Measurements from ENCODE around the gene SLX4IP.

Gene SLX4IP

GRCh38 chr20:10411673-10412072 lies 23.4 kb upstream of the SLX4IP start:
- ChIA-PET POLR2A (no interaction called here), CTCF (interaction anchor here (0.6 to 1.3 kb wide), 5 partner anchors 10 to 259 kb away, joined by 3 to 5 read pairs (median 3); no protein-coding TSS in a partner anchor)

DNA sequence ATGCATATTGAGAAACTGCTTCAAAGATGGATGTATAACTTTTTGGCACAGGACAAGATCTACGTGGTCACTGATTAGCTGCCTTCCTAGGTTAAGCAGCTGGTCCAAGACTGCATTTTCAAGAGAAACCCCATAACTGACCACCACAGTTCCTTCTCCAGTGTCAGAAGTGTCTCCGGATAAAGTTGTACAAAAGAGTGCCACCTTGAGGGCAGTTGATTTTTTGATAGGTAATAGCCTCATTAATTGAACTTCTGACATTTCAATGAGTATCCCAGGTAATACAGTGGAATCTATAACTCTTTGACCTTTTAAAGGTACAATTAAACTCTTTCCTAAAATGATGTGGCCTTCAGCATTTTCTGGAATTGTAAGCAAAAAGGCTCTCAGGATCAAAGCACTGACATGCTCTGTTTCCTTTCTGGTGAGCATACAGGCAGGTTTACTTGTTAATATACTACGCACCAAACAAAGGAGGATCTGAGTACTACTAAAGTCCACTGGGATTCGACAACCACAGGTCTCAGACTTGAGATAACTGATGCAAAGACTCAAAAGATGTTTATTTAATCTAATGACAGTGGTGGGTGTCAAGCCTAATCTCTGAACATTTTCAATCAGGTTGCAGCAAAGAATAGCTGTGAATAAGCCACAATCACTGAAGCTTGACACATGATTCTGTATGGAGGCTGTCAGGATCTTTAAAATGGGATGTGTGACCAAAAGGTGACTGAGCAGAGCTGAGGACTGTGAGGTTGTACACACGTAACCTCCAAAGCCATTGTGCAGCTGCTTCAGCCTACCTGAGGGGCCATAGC lies 22.3 kb upstream of the SLX4IP start:
- no peak for TF ChIP-seq ZEB2 (tag by site-specific recombination; IDR thresholded peaks at IDR 0.05)
- TF ChIP-seq ZNF560 (tag by site-specific recombination; IDR thresholded peaks at IDR 0.05; ENCODE audit: borderline replicate concordance) = no peak
- TF ChIP-seq ZNF658 (tag by site-specific recombination; IDR thresholded peaks at IDR 0.05) = no peak
- no peak for TF ChIP-seq ZBTB8A (tag by site-specific recombination; IDR thresholded peaks at IDR 0.05)
- no peak for TF ChIP-seq ZFP3 (tag by site-specific recombination; IDR thresholded peaks at IDR 0.05; ENCODE audit: low read depth)
- TF ChIP-seq ZNF214 (tag by site-specific recombination; IDR thresholded peaks at IDR 0.05; ENCODE audit: borderline replicate concordance) = no peak
- TF ChIP-seq ZNF266 (tag by site-specific recombination; IDR thresholded peaks at IDR 0.05; ENCODE audit: low read depth) = no peak
- TF ChIP-seq ZNF561 (tag by site-specific recombination; IDR thresholded peaks at IDR 0.05; ENCODE audit: borderline replicate concordance) = no peak
- no peak for TF ChIP-seq ZNF24 (tag by site-specific recombination; IDR thresholded peaks at IDR 0.05)
- no peak for TF ChIP-seq ZNF155 (tag by site-specific recombination; IDR thresholded peaks at IDR 0.05)
- no peak for TF ChIP-seq GLIS2 (tag by site-specific recombination; IDR thresholded peaks at IDR 0.05)
- no peak for TF ChIP-seq KLF7 (tag by site-specific recombination; IDR thresholded peaks at IDR 0.05; ENCODE audit: borderline replicate concordance)
- TF ChIP-seq KLF8 (tag by site-specific recombination; IDR thresholded peaks at IDR 0.05) = no peak
- POLR2A ChIA-PET = no interaction called here
- Histone ChIP-seq H3K27ac (ENCODE audit: extremely low read depth, low read depth, low read length) (no peak overlapping the region), H3K36me3 (ENCODE audit: control insufficient read depth in 2 of 2, insufficient read depth in 1 of 2, low read length in 2 of 2) (peaks cover 0 to 29% of the 10 kb centered on the region in 2 experiments; a peak in 1 of 3 replicates), H3K4me3 (ENCODE audit: low read depth, low read length) (no peak overlapping the region), H3K4me1 (ENCODE audit: control insufficient read depth, insufficient read depth, low read length) (peaks cover 11% of the 10 kb centered on the region), H3K9me3 (ENCODE audit: control insufficient read depth, insufficient read depth, low read depth, low read length) (no peaks in the 10 kb centered on the region)
- CTCF ChIA-PET = interaction anchor here (0.6 to 1.3 kb wide), 6 partner anchors 11 to 436 kb away, joined by 3 to 4 read pairs (median 3); no protein-coding TSS in a partner anchor

More at GRCh38 chr20:10411673-10412072, 23.4 kb upstream of the SLX4IP start:
- no peaks in the 10 kb centered on the region for H3K9me3 ChIP-seq (ENCODE audit: control insufficient read depth, insufficient read depth, low read depth, low read length)
- H3K4me1 ChIP-seq (ENCODE audit: control insufficient read depth, insufficient read depth, low read length) = peaks cover 11% of the 10 kb centered on the region
- H3K4me3 ChIP-seq (ENCODE audit: low read depth, low read length) = no peak overlapping the region
- peaks cover 0 to 31% of the 10 kb centered on the region in 2 experiments; a peak in 1 of 3 replicates for H3K36me3 ChIP-seq (ENCODE audit: control insufficient read depth in 2 of 2, insufficient read depth in 1 of 2, low read length in 2 of 2)
- no peak overlapping the region for H3K27ac ChIP-seq (ENCODE audit: extremely low read depth, low read depth, low read length)
- no peak for TF ChIP-seq ZBTB17 (tag by site-specific recombination; IDR thresholded peaks at IDR 0.05)
- TF ChIP-seq SP2 (tag by site-specific recombination; IDR thresholded peaks at IDR 0.05) = no peak
- TF ChIP-seq ZNF121 (tag by site-specific recombination; IDR thresholded peaks at IDR 0.05) = no peak
- TF ChIP-seq ZSCAN16 (tag by site-specific recombination; IDR thresholded peaks at IDR 0.05) = no peak
- TF ChIP-seq GFI1B (tag by site-specific recombination; IDR thresholded peaks at IDR 0.05) = no peak
- no peak for TF ChIP-seq ZNF26 (tag by site-specific recombination; IDR thresholded peaks at IDR 0.05)

DNA sequence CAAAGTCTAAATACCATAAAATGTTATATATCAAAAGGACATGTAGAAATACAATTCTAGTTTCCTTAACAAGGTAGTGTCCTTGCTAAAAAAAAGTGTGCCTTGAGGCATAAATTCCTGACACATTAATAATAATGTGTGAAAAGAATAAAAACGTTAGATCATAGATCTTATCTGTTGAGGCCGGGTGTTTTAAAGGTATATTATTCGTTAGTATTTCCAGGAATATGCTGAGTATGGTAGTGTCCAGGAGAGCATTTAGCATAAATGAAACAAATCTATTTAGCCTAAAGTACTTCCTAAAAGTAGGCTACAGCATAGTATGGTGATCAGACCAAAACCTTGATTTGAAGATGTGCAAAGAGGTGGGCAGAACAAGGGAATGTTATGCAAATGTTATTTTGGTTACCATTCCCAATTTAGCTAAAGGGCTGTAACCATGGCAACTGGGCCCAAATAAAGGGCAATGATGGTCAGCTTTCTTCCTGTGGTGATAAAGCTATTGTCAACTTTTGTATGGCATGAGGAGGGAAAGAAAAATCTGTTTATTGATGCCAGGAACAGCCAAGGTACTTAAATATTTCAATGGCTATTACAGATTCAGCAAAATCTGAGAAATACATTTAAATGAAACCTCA lies 20.0 kb upstream of the SLX4IP start:
- Histone ChIP-seq H3K4me3 (ENCODE audit: low read depth, low read length) (no peak overlapping the region), H3K27ac (ENCODE audit: extremely low read depth, low read depth, low read length) (no peak overlapping the region), H3K9me3 (ENCODE audit: control insufficient read depth, insufficient read depth, low read depth, low read length) (no peaks in the 10 kb centered on the region), H3K4me1 (ENCODE audit: control insufficient read depth, insufficient read depth, low read length) (peaks cover 11% of the 10 kb centered on the region), H3K36me3 (ENCODE audit: control insufficient read depth in 2 of 2, insufficient read depth in 1 of 2, low read length in 2 of 2) (peaks cover 0 to 37% of the 10 kb centered on the region in 2 experiments; a peak in 1 of 3 replicates)
- POLR2A ChIA-PET = no interaction called here
- CTCF ChIA-PET = interaction anchor here (0.5 to 1.9 kb wide), 4 partner anchors 11 to 1247 kb away, joined by 3 to 6 read pairs (median 4); no protein-coding TSS in a partner anchor
- TF ChIP-seq HOXC10 (CRISPR knock-in tag; IDR thresholded peaks at IDR 0.05) (no peak), ZNF585B (tag by site-specific recombination; IDR thresholded peaks at IDR 0.05) (no peak), ZNF404 (tag by site-specific recombination; IDR thresholded peaks at IDR 0.05) (no peak), ZNF791 (tag by site-specific recombination; IDR thresholded peaks at IDR 0.05) (no peak), ZNF768 (tag by site-specific recombination; IDR thresholded peaks at IDR 0.05) (no peak), WT1 (tag by site-specific recombination; IDR thresholded peaks at IDR 0.05) (no peak), ZNF19 (tag by site-specific recombination; IDR thresholded peaks at IDR 0.05; ENCODE audit: low read depth) (no peak), ZNF148 (tag by site-specific recombination; IDR thresholded peaks at IDR 0.05; ENCODE audit: borderline replicate concordance) (no peak), ZNF416 (tag by site-specific recombination; IDR thresholded peaks at IDR 0.05) (no peak), ZNF214 (tag by site-specific recombination; IDR thresholded peaks at IDR 0.05; ENCODE audit: borderline replicate concordance) (no peak), PRDM1 (tag by site-specific recombination; IDR thresholded peaks at IDR 0.05) (no peak)

All from HEK293 (cell line).